Colonic mucosa (tissue), 4 donors: ENCODE results near the gene THBS3. TPM values are rescaled to one million over a fixed set of nuclear protein-coding genes. Genes with fewer than 3 reads are reported as not detected.
A peak's percentile ranks its signal among the peaks of the same experiment; 100 is the strongest.
"Not testable (repeated sequence)": the region's sequence is repeated elsewhere in the genome, so short reads cannot be mapped to it uniquely, and the experiment has no call there.

ENCODE experiments used
- DNase-seq: peaks from one replicate; pipeline ENCODE4 v3.0.0-alpha.2; 2020
- H3K27ac ChIP-seq: fragments of 200-600 bp; one replicate; pipeline ENCODE4 v1.8.0; 2021
- H3K27me3 ChIP-seq: fragments of 200-600 bp; one replicate; pipeline ENCODE4 v1.8.0; 2021
- H3K36me3 ChIP-seq: fragments of 200-600 bp; one replicate; pipeline ENCODE4 v1.8.0; 2021
- H3K4me1 ChIP-seq: fragments of 200-600 bp; one replicate; pipeline ENCODE4 v1.8.0; 2021; ENCODE audit warnings: mild to moderate bottlenecking
- H3K4me3 ChIP-seq: fragments of 200-600 bp; one replicate; pipeline ENCODE4 v1.8.0; 2021
- H3K9ac ChIP-seq, 2 donors: one replicate each; pipeline ENCODE4 v1.7.0; 2013; ENCODE audit warnings: control low read depth in 2 of 2, low read depth in 2 of 2, low read length in 2 of 2
- H3K9me3 ChIP-seq: fragments of 200-600 bp; one replicate; pipeline ENCODE4 v1.8.0; 2021
- intact Hi-C: fragments of 100-400 bp; cut with DNase I; formaldehyde crosslinking; loops from one replicate; pipeline ENCODE4 v1.14.1; 2022
- total RNA-seq, 2 donors: library from RNA; stranded (reverse); fragmentation: NEBNext Ultra II Directional in 1 of 2; extraction: Animal tissue kit (Norgen Biotek cat#: 25700) in 1 of 2; gene quantifications; one replicate each; pipeline ENCODE4 v1.2.1, GENCODE V29; 2021
- TF ChIP-seq, protein P1 (sequence below): fragments of 200-600 bp; IDR thresholded peaks from one replicate; pipeline ENCODE4 v1.8.0; 2022; ENCODE audit warnings: antibody characterized with exemption, mild to moderate bottlenecking
- donor health status: healthy.
- donor health status: DM: no; HTN: no; CAD: no.
- donor health status: DM: no; HTN: no; CAD: no.

The THBS3 gene
- total RNA-seq, 2 donors from 2014 or later: 12.2 to 16.0 TPM

DNA sequence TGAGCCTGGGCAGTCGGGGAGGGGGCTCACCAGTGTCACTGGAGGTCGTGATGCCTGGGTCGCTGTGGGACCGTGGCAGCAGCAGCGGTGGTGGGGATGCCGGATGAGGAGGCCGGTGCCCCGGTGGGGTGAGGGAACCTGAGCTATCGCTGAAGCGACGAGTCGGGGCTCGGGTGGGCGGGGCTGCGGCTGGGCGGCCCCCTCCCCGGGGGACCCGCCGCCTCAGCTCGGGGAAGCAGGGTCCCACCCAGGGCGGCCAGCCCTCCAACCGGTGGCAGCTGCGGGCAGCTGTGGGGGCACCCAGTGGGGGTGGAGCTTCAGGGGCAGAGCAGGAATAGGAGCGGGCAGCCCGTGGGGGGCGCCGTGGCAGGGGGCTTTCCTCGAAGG is 42.5 kb upstream of the THBS3 start:
- Histone ChIP-seq H3K4me3 (peak overlapping the region; percentile 23), H3K9me3 (no peaks in the 10 kb centered on the region), H3K9ac (peak overlapping the region; percentile 61 to 76), H3K36me3 (no peaks in the 10 kb centered on the region), H3K27me3 (no peaks in the 10 kb centered on the region), H3K27ac (no peak overlapping the region), H3K4me1 (peaks cover 12% of the 10 kb centered on the region)
- intact Hi-C loops: loop anchor here (2.0 to 5.0 kb wide), 2 partner anchors 72 to 343 kb away; partner anchors contain the start of gene RUSC1
- DNase-seq: no peak
- TF ChIP-seq, protein P1, sequence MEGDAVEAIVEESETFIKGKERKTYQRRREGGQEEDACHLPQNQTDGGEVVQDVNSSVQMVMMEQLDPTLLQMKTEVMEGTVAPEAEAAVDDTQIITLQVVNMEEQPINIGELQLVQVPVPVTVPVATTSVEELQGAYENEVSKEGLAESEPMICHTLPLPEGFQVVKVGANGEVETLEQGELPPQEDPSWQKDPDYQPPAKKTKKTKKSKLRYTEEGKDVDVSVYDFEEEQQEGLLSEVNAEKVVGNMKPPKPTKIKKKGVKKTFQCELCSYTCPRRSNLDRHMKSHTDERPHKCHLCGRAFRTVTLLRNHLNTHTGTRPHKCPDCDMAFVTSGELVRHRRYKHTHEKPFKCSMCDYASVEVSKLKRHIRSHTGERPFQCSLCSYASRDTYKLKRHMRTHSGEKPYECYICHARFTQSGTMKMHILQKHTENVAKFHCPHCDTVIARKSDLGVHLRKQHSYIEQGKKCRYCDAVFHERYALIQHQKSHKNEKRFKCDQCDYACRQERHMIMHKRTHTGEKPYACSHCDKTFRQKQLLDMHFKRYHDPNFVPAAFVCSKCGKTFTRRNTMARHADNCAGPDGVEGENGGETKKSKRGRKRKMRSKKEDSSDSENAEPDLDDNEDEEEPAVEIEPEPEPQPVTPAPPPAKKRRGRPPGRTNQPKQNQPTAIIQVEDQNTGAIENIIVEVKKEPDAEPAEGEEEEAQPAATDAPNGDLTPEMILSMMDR: no peak

DNA sequence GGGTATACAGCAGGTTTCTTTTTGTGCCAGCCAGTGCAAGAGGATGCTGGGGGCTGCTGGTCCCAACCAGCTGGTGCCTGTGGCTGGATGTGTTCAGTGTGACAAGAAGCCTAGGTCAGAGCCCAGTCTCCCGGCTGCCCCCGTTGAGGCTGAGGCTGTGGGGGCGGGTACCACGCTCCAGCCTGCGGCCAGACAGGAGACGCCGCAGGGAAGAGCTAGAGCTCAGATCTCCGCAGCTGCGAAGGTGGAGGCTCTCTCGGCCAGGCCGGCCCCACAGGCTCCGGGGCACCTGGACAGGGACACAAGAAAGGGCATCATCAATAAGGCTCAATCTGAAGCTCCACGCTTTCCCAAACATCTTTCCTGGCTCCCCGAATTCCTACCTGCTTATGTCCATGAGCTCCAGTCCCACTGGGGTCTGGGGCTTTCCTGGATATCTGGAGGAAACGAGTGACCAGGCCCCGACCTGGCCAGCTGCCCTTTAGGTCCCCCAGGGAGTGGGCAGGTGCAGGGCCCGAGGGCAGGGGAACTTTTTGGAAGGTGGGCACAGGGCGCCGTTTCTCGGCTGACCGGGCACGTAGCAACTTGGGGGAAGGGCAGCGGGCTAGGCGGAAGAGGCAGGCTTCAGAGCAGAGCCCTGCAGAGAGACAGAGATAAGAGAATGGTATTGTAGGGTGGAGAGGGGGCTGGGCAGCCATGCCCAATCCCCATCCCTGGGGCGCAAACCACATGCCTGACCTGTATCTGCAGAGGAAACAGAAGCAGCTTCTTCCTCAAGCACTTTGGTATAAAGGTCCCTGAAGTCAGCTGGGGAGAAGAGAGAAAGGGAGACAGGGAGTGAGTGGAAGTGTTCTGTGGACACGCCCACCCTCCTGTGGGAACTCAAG is 40.2 kb upstream of the THBS3 start:
- TF ChIP-seq, protein P1: no peak
- H3K4me3 ChIP-seq: no peak overlapping the region
- H3K27ac ChIP-seq: no peak overlapping the region
- no peaks in the 10 kb centered on the region for H3K36me3 ChIP-seq
- intact Hi-C loops: no loop called here
- no peaks in the 10 kb centered on the region for H3K9me3 ChIP-seq
- no peak for DNase-seq
- H3K9ac ChIP-seq: no peak overlapping the region
- H3K27me3 ChIP-seq: no peaks in the 10 kb centered on the region
- H3K4me1 ChIP-seq: peaks cover 3% of the 10 kb centered on the region

DNA sequence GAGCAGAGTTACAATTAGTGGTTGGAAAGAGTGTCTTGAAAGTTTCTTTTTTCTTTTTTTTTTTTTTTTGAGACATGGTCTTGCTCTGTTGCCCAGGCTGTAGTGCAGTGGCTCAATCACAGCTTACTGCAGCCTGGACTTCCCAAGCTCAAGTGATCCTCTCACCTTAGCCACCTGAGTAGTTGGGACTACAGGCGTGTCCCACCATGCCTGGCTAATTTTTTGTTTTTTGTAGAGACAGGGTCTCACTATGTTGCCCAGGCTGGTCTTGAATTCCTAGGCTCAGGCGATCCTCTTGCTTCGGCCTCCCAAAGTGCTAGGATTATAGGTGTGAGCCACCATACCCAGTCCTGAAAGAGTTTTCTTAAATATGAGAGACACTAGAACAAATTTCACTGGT is 39.1 kb upstream of the THBS3 start:
- H3K9ac ChIP-seq, H3K9me3 ChIP-seq, H3K4me1 ChIP-seq, H3K27ac ChIP-seq, intact Hi-C loops, H3K36me3 ChIP-seq, H3K27me3 ChIP-seq, H3K4me3 ChIP-seq, DNase-seq: not testable (repeated sequence)

DNA sequence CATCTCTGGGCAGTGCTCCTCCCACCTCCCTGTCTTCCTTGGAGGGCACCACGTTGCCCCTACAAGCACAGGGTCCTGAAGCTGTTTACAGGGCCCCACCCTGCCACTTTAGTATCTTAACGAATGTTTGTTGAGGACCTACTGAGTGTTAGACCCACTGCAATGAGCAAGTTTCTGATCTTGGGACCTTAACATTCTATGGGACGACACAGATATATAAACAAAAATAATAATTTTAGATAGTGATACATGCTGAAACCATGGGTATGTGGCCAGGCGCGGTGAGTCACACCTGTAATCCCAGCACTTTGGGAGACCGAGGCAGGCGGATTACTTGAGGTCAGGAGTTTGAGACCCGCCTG is 37.4 kb upstream of the THBS3 start:
- no peak for DNase-seq
- H3K9ac ChIP-seq: peak overlapping the region; percentile 81 to 91
- peak overlapping the region; percentile 91 for H3K27ac ChIP-seq
- no peaks in the 10 kb centered on the region for H3K27me3 ChIP-seq
- no peaks in the 10 kb centered on the region for H3K9me3 ChIP-seq
- peak overlapping the region; percentile 49 for H3K4me3 ChIP-seq
- peaks cover 4% of the 10 kb centered on the region for H3K4me1 ChIP-seq
- TF ChIP-seq, protein P1: no peak
- no peaks in the 10 kb centered on the region for H3K36me3 ChIP-seq
- intact Hi-C loops: no loop called here

DNA sequence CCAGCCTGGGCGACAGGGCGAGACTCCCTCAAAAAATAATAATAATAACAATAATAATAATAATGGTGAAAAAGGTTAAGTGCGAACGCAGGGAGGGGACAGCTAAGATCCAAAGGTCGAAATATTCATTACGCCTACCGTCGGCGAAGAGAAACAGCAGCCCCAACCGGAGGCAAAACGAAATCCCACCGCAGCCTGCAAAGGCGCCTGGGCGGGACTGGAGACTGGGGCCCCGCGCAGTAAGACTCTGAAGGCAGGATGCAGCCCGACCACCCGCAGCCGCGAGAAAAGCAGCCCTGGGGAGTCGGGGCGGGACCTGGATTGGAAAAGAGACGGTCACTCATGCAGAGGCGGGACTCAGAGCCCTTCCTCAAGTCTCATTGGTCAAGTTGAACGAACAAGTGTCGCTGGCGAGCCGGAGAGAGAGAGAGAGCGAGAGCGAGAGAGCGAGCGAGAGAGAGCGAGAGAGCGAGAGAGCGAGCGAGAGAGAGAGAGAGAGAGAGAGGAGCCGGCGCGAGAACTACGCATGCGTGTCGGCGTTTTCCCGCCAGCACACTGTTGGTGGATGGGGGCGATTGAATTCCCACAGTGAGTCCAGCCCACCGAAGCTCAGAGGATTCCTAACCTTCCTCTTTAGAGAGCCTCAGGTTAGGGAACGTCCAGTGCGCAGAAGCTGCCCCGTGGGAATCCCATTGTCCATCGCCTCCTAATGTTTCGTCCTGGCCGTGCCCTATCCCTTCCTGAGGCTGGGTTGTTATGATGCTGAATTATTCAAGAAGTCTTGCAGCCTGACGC is 36.9 kb upstream of the THBS3 start:
- Histone ChIP-seq H3K27ac (peak overlapping the region; percentile 91), H3K27me3 (no peaks in the 10 kb centered on the region), H3K4me3 (peak overlapping the region; percentile 49), H3K9ac (peak overlapping the region; percentile 81 to 91), H3K9me3 (no peaks in the 10 kb centered on the region), H3K4me1 (peaks cover 4% of the 10 kb centered on the region), H3K36me3 (no peaks in the 10 kb centered on the region)
- peak; percentile 98 for DNase-seq
- TF ChIP-seq, protein P1: peak; percentile 16
- intact Hi-C loops: no loop called here
